Measurements from ENCODE around the gene KIRREL3. TPM values are rescaled to one million over a fixed set of nuclear protein-coding genes. Genes with fewer than 3 reads are reported as not detected.

Gene KIRREL3
- total and polyA plus RNA-seq, 2 donors (not counting 3 experiments of a cell fraction or from before 2014, with no cell fraction given): not detected

- no peak for FAIRE-seq
- no peak overlapping the region for H3K9ac ChIP-seq (replicated peaks; ENCODE audit: extremely low read depth, insufficient read depth, low read length)
- H3K4me2 ChIP-seq (ENCODE audit: insufficient read depth, low read length): no peak overlapping the region
- no peaks in the 10 kb centered on the region for H3K79me2 ChIP-seq (ENCODE audit: control insufficient read depth, insufficient read depth, low read length)
- no peak overlapping the region for H2AFZ ChIP-seq (ENCODE audit: low read depth, low read length)
- H3K36me3 ChIP-seq (ENCODE audit: control insufficient read depth in 2 of 2, extremely low read depth in 1 of 2, insufficient read depth in 2 of 2, low read length in 2 of 2): no peaks in the 10 kb centered on the region
- no peaks in the 10 kb centered on the region for H3K27me3 ChIP-seq (ENCODE audit: control insufficient read depth in 2 of 2, insufficient read depth in 2 of 2, low read length in 2 of 2)
- no TSS peak for BruUV-seq (replicated peaks)
- intact Hi-C loops (cut with micrococcal nuclease): no loop called here
- no peak for DNase-seq (ENCODE audit: low read depth, low spot score)
- TF ChIP-seq MAX (IDR thresholded peaks at IDR 0.05; ENCODE audit: insufficient read depth, insufficient read length): no peak
- TF ChIP-seq POLR2A (IDR thresholded peaks at IDR 0.05; ENCODE audit: low read depth, low read length): no peak
- no peak for TF ChIP-seq POLR2AphosphoS5 (IDR thresholded peaks at IDR 0.05; ENCODE audit: insufficient read depth, low read depth, low read length)
- TF ChIP-seq, protein P1, sequence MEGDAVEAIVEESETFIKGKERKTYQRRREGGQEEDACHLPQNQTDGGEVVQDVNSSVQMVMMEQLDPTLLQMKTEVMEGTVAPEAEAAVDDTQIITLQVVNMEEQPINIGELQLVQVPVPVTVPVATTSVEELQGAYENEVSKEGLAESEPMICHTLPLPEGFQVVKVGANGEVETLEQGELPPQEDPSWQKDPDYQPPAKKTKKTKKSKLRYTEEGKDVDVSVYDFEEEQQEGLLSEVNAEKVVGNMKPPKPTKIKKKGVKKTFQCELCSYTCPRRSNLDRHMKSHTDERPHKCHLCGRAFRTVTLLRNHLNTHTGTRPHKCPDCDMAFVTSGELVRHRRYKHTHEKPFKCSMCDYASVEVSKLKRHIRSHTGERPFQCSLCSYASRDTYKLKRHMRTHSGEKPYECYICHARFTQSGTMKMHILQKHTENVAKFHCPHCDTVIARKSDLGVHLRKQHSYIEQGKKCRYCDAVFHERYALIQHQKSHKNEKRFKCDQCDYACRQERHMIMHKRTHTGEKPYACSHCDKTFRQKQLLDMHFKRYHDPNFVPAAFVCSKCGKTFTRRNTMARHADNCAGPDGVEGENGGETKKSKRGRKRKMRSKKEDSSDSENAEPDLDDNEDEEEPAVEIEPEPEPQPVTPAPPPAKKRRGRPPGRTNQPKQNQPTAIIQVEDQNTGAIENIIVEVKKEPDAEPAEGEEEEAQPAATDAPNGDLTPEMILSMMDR (IDR thresholded peaks at IDR 0.05; ENCODE audit: extremely low read depth in 1 of 2, insufficient read depth in 1 of 2, low read depth in 1 of 2, low read length in 2 of 2): no peak
- TF ChIP-seq GATA2 (IDR thresholded peaks at IDR 0.05; ENCODE audit: insufficient read depth, insufficient read length, low read depth, low read length): no peak
- TF ChIP-seq EZH2 (IDR thresholded peaks at IDR 0.05; ENCODE audit: borderline replicate concordance, low read depth, low read length, severe bottlenecking): no peak
- TF ChIP-seq FOS (IDR thresholded peaks at IDR 0.05; ENCODE audit: borderline replicate concordance, insufficient read depth, low read length): no peak
- TF ChIP-seq MYC (IDR thresholded peaks at IDR 0.05; ENCODE audit: low read depth, low read length): no peak
- no peak for TF ChIP-seq JUN (IDR thresholded peaks at IDR 0.05; ENCODE audit: borderline replicate concordance, insufficient read depth, insufficient read length, low read depth)
- ChIA-PET CTCF (no interaction called here), POLR2A (no interaction called here)
- no peaks in the 10 kb centered on the region for H3K9me3 ChIP-seq (replicated peaks; ENCODE audit: control insufficient read depth, insufficient read depth, low read length)
- no peak overlapping the region for H3K4me3 ChIP-seq (replicated peaks in 1 of 3; ENCODE audit: insufficient read depth in 1 of 3, low read depth in 1 of 3, low read length in 3 of 3)
- H3K27ac ChIP-seq (ENCODE audit: insufficient read depth, low read depth, low read length): no peak overlapping the region
- H3K9me1 ChIP-seq (replicated peaks; ENCODE audit: control insufficient read depth, extremely low read depth, insufficient read depth, low read length): no peaks in the 10 kb centered on the region
- H3K4me1 ChIP-seq (ENCODE audit: control insufficient read depth, extremely low read depth, insufficient read depth, low read length): no peaks in the 10 kb centered on the region
- dilution Hi-C loops (cut with MboI; ENCODE audit: extremely low pct_ligation_motif_present, low sequenced_read_pairs): no loop called here
- H4K20me1 ChIP-seq (replicated peaks; ENCODE audit: control insufficient read depth, extremely low read depth, insufficient read depth, low read length): no peaks in the 10 kb centered on the region
Observed at GRCh38 chr11:126817523-126818450, 182.8 kb downstream of the KIRREL3 start.

All from endothelial cell of umbilical vein (primary cell).